Astrocyte (in vitro differentiated cells and primary cell): ENCODE data around the gene STIM1. TPM values are rescaled to one million over a fixed set of nuclear protein-coding genes. Genes with fewer than 3 reads are reported as not detected.

Experiments
- DNase-seq: peaks from one replicate; pipeline ENCODE4 v3.0.0-alpha.2; 2010; ENCODE audit warnings: low read depth
- FAIRE-seq: peaks from 2 replicates; lab custom pipeline; 2011; peaks lifted over from hg19 to GRCh38; lab: Jason Lieb, UNC
- H2AFZ ChIP-seq: 2 replicates; pipeline ENCODE4 v1.6.0; 2012; ENCODE audit warnings: low read depth, low read length, inconsistent platforms
- H3K27ac ChIP-seq: 2 replicates; pipeline ENCODE4 v1.5.1; 2011; ENCODE audit warnings: low read depth, low read length, inconsistent platforms
- H3K27me3 ChIP-seq: 2 replicates; pipeline ENCODE4 v1.6.0; 2011; ENCODE audit warnings: low read length, inconsistent platforms; ENCODE audit not compliant: insufficient read depth
- H3K36me3 ChIP-seq: 2 replicates; pipeline ENCODE4 v1.5.1; 2011; ENCODE audit warnings: low read length, inconsistent platforms; ENCODE audit not compliant: insufficient read depth
- H3K4me1 ChIP-seq: 2 replicates; pipeline ENCODE4 v1.5.1; 2011; ENCODE audit warnings: low read length, inconsistent platforms; ENCODE audit not compliant: insufficient read depth
- H3K4me2 ChIP-seq: 2 replicates; pipeline ENCODE4 v1.6.0; 2012; ENCODE audit warnings: low read length, inconsistent platforms
- H3K4me3 ChIP-seq: 2 replicates; pipeline ENCODE4 v1.5.1; 2011; ENCODE audit warnings: low read depth, mild to moderate bottlenecking, low read length, inconsistent platforms; ENCODE audit not compliant: insufficient read depth
- H3K79me2 ChIP-seq: 2 replicates; pipeline ENCODE4 v1.6.0; 2012; ENCODE audit warnings: mild to moderate bottlenecking, low read length, inconsistent platforms; ENCODE audit not compliant: insufficient read depth
- H3K9ac ChIP-seq: 2 replicates; pipeline ENCODE4 v1.6.0; 2012; ENCODE audit warnings: mild to moderate bottlenecking, low read length, inconsistent platforms
- H3K9me3 ChIP-seq: 2 replicates; pipeline ENCODE4 v1.5.1; 2012; ENCODE audit warnings: low read depth, mild to moderate bottlenecking, low read length, inconsistent platforms; ENCODE audit not compliant: insufficient read depth
- H4K20me1 ChIP-seq: 2 replicates; pipeline ENCODE4 v1.6.0; 2012; ENCODE audit warnings: low read length, inconsistent platforms; ENCODE audit not compliant: insufficient read depth
- H3K27ac Mint-ChIP-seq: one replicate; pipeline ENCODE4 v1.8.0; 2021; ENCODE audit warnings: mild to moderate bottlenecking, mixed read lengths; ENCODE audit not compliant: unreplicated experiment
- H3K27me3 Mint-ChIP-seq: one replicate; pipeline ENCODE4 v1.8.0; 2021; ENCODE audit warnings: low read depth, mixed read lengths; ENCODE audit not compliant: unreplicated experiment
- H3K36me3 Mint-ChIP-seq: one replicate; pipeline ENCODE4 v1.8.0; 2021; ENCODE audit warnings: low read depth, mixed read lengths; ENCODE audit not compliant: unreplicated experiment
- H3K4me1 Mint-ChIP-seq: one replicate; pipeline ENCODE4 v1.8.0; 2021; ENCODE audit warnings: low read depth, mixed read lengths; ENCODE audit not compliant: unreplicated experiment
- H3K4me3 Mint-ChIP-seq: one replicate; pipeline ENCODE4 v1.8.0; 2021; ENCODE audit warnings: mild to moderate bottlenecking, moderate library complexity, mixed read lengths; ENCODE audit not compliant: unreplicated experiment
- H3K9me3 Mint-ChIP-seq: one replicate; pipeline ENCODE4 v1.8.0; 2021; ENCODE audit warnings: mild to moderate bottlenecking, mixed read lengths; ENCODE audit not compliant: unreplicated experiment
- EZH2 ChIP-seq: IDR thresholded peaks from 2 replicates; pipeline ENCODE4 v1.6.1; 2012; ENCODE audit warnings: mild to moderate bottlenecking, low read length, inconsistent platforms; ENCODE audit not compliant: insufficient read depth
- total RNA-seq: library from RNA; stranded (reverse); gene quantifications from 2 replicates; pipeline ENCODE4 v1.2.1, GENCODE V29; 2021
- TF ChIP-seq, protein P1 (sequence below): IDR thresholded peaks from 2 replicates; pipeline ENCODE4 v1.5.1; 2011; ENCODE audit warnings: low read depth, mild to moderate bottlenecking, inconsistent platforms, low read length, moderate library complexity; ENCODE audit not compliant: insufficient read depth

STIM1 gene
- total RNA-seq, 1 donor from 2014 or later = 42.9 TPM

DNA sequence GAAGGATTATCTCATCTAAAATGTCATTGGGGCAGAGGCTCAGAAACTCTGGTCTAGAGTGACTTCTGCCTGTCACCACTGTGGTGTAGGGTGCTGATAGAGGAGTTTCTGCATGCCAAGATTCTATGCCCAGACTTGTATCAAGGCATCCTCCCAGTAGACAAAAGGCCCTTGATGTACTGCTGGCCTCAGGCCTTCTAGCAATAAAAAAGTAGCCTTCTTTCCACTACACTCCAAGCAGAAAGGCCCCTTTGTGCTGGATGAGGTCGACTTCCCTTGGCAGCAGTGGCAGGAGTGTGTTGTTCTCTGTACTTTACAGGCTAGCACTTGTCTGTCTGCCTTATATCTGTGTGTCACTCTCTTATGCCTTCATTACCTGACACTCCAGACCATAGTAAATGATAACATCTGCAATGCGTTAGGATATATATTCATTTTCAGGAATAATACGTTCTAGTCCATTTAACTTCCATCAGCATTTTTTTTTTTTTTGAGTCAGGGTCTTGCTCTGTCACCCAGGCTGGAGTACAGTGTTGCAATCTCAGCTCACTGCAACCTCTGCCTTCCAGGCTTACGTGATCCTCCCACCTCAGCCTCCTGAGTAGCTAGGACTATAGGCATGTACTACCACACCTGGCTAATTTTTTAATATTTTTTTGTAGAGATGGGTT lies 189.6 kb downstream of the STIM1 start:
- FAIRE-seq = no peak
- H3K27ac ChIP-seq = no peak overlapping the region
- Mint-ChIP-seq H3K4me1 (peaks cover 14% of the 10 kb centered on the region), H3K9me3 (no peaks in the 10 kb centered on the region), H3K27ac (no peak overlapping the region), H3K36me3 (no peaks in the 10 kb centered on the region), H3K27me3 (no peaks in the 10 kb centered on the region), H3K4me3 (no peak overlapping the region)
- no peak for DNase-seq
- no peak for TF ChIP-seq EZH2
- TF ChIP-seq, protein P1, sequence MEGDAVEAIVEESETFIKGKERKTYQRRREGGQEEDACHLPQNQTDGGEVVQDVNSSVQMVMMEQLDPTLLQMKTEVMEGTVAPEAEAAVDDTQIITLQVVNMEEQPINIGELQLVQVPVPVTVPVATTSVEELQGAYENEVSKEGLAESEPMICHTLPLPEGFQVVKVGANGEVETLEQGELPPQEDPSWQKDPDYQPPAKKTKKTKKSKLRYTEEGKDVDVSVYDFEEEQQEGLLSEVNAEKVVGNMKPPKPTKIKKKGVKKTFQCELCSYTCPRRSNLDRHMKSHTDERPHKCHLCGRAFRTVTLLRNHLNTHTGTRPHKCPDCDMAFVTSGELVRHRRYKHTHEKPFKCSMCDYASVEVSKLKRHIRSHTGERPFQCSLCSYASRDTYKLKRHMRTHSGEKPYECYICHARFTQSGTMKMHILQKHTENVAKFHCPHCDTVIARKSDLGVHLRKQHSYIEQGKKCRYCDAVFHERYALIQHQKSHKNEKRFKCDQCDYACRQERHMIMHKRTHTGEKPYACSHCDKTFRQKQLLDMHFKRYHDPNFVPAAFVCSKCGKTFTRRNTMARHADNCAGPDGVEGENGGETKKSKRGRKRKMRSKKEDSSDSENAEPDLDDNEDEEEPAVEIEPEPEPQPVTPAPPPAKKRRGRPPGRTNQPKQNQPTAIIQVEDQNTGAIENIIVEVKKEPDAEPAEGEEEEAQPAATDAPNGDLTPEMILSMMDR = no peak
- H3K4me3 ChIP-seq = no peak overlapping the region
- H3K9ac ChIP-seq = no peak overlapping the region
- no peaks in the 10 kb centered on the region for H3K9me3 ChIP-seq
- no peak overlapping the region for H2AFZ ChIP-seq
- no peaks in the 10 kb centered on the region for H4K20me1 ChIP-seq
- no peaks in the 10 kb centered on the region for H3K4me1 ChIP-seq
- no peaks in the 10 kb centered on the region for H3K27me3 ChIP-seq
- no peak overlapping the region for H3K4me2 ChIP-seq
- H3K36me3 ChIP-seq = no peaks in the 10 kb centered on the region
- no peaks in the 10 kb centered on the region for H3K79me2 ChIP-seq

- no peak overlapping the region for H3K27ac ChIP-seq
- H3K4me2 ChIP-seq = no peak overlapping the region
- FAIRE-seq = no peak
- H3K79me2 ChIP-seq = no peaks in the 10 kb centered on the region
- H4K20me1 ChIP-seq = no peaks in the 10 kb centered on the region
- TF ChIP-seq, protein P1 = no peak
- no peak for TF ChIP-seq EZH2
- H3K36me3 ChIP-seq = no peaks in the 10 kb centered on the region
- Mint-ChIP-seq H3K27me3 (no peaks in the 10 kb centered on the region), H3K27ac (no peak overlapping the region), H3K36me3 (peaks cover 7% of the 10 kb centered on the region), H3K4me1 (peaks cover 14% of the 10 kb centered on the region), H3K9me3 (peaks cover 3% of the 10 kb centered on the region), H3K4me3 (no peak overlapping the region)
- peak; percentile 44 for DNase-seq
- no peaks in the 10 kb centered on the region for H3K27me3 ChIP-seq
- H3K4me3 ChIP-seq = no peak overlapping the region
- H3K9ac ChIP-seq = no peak overlapping the region
- no peaks in the 10 kb centered on the region for H3K9me3 ChIP-seq
- H2AFZ ChIP-seq = no peak overlapping the region
- H3K4me1 ChIP-seq = no peaks in the 10 kb centered on the region
Observed at GRCh38 chr11:4048340-4048739, 192.9 kb downstream of the STIM1 start.

GRCh38 chr11:4049006-4049405 lies 193.5 kb downstream of the STIM1 start:
- no peak overlapping the region for H3K27ac ChIP-seq
- DNase-seq = no peak
- peaks cover 13% of the 10 kb centered on the region for H3K4me1 Mint-ChIP-seq
- no peaks in the 10 kb centered on the region for H3K79me2 ChIP-seq
- no peak for FAIRE-seq
- H3K4me2 ChIP-seq = no peak overlapping the region
- peaks cover 3% of the 10 kb centered on the region for H3K9me3 Mint-ChIP-seq
- no peak overlapping the region for H3K9ac ChIP-seq
- no peak overlapping the region for H3K4me3 ChIP-seq
- H3K27me3 ChIP-seq = no peaks in the 10 kb centered on the region
- no peak overlapping the region for H3K27ac Mint-ChIP-seq
- H3K36me3 ChIP-seq = no peaks in the 10 kb centered on the region
- no peaks in the 10 kb centered on the region for H3K4me1 ChIP-seq
- no peak for TF ChIP-seq EZH2
- TF ChIP-seq, protein P1 = no peak
- no peaks in the 10 kb centered on the region for H3K27me3 Mint-ChIP-seq
- H3K36me3 Mint-ChIP-seq = peaks cover 7% of the 10 kb centered on the region
- H2AFZ ChIP-seq = no peak overlapping the region
- no peak overlapping the region for H3K4me3 Mint-ChIP-seq
- no peaks in the 10 kb centered on the region for H4K20me1 ChIP-seq
- no peaks in the 10 kb centered on the region for H3K9me3 ChIP-seq
